ENCODE results near the gene FGD3. TPM values are rescaled to one million over a fixed set of nuclear protein-coding genes. Genes with fewer than 3 reads are reported as not detected.
A peak's percentile ranks its signal among the peaks of the same experiment; 100 is the strongest.

The FGD3 gene
- total and polyA plus RNA-seq, 9 of the 15 experiments (the other 6 are each of a cell fraction or from before 2014, with no cell fraction given), result 0.07 to 1.3 (median 0.29) TPM

GRCh38 chr9:92960561-92961290 lies 13.4 kb downstream of the FGD3 start (continued):
- TF ChIP-seq NCOA2 (IDR thresholded peaks at IDR 0.05; ENCODE audit: partially characterized antibody in 2 of 2) (no peak), KDM2B (CRISPR knock-in tag; IDR thresholded peaks at IDR 0.05) (no peak), ZNF445 (CRISPR knock-in tag; IDR thresholded peaks at IDR 0.05; ENCODE audit: low read depth) (no peak), HOMEZ (CRISPR knock-in tag; IDR thresholded peaks at IDR 0.05) (no peak), JUN (IDR thresholded peaks at IDR 0.05; ENCODE audit: borderline replicate concordance, low read depth, low read length) (no peak), JUN (CRISPR knock-in tag; IDR thresholded peaks at IDR 0.05; ENCODE audit: borderline replicate concordance) (no peak), XRCC3 (IDR thresholded peaks at IDR 0.05) (no peak)

DNA sequence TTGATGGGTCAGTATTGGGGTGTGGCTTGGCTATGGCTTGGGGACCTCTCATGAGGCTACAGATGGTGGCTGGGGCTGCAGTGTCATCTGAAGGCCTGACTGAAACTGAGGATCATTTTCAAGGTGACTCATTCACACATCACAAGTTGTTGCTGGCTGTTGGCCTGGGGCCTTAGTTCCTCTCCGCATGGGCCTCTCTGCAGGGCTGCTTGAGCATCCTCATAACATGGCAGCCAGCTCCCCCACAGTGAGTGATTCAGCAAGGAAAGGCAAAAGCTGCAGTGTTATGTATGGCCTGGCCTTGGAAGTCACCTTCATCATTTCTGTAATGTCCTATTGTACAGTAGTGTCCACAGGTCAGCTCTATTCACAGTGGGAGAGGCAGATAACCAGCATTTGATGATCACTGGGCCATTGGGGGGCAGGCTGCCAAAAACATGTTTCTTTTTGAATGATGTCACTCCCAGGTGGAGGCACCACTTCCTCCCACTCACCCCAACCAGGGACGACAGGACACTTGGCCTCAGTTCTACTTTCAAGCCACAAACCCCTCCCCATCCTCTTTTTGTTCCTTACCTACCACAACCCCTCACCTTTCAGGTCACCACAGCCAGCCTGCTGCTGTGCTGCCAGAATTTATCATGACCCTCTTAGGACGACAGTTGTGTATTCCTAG lies 14.4 kb downstream of the FGD3 start:
- peaks cover 10 to 31% of the 10 kb centered on the region in 2 experiments; a peak in 4 of 5 replicates for H3K27me3 ChIP-seq (ENCODE audit: control insufficient read depth in 2 of 2, insufficient read depth in 2 of 2, low read length in 2 of 2)
- no peak overlapping the region for H3K4me3 ChIP-seq
- TF ChIP-seq ZNF707 (CRISPR knock-in tag; conservative IDR thresholded peaks at IDR 0.05) (no peak), YY1 (IDR thresholded peaks at IDR 0.05; ENCODE audit: borderline replicate concordance in 1 of 3, control insufficient read depth in 1 of 3, extremely low read depth in 1 of 3, insufficient read depth in 3 of 3, insufficient read length in 1 of 3, insufficient replicate concordance in 2 of 3, low read depth in 1 of 3, low read length in 2 of 3) (peak in 1 of 3 experiments; percentile 69), NFE2 (IDR thresholded peaks at IDR 0.05; ENCODE audit: low read depth) (peak; percentile 9; the same call in 1 of the 2 replicates)
- POLR2A ChIA-PET, result no interaction called here
- no TSS peak for BruUV-seq (replicated peaks)
- H3K79me2 ChIP-seq (ENCODE audit: control insufficient read depth, insufficient read depth, low read length), result no peaks in the 10 kb centered on the region
- H3K4me2 ChIP-seq (ENCODE audit: insufficient read depth, low read length), result no peak overlapping the region
- H3K9me3 ChIP-seq (replicated peaks; ENCODE audit: control insufficient read depth, insufficient read depth, low read depth, low read length), result no peaks in the 10 kb centered on the region
- H3K27ac ChIP-seq (ENCODE audit: extremely low read depth, low read depth, low read length), result no peak overlapping the region
- no peak overlapping the region for H2AFZ ChIP-seq (ENCODE audit: low read depth, low read length)
- CTCF ChIA-PET (ENCODE audit: low intra/inter-chr PET ratio), result no interaction called here
- H3K9ac ChIP-seq (ENCODE audit: insufficient read depth in 1 of 2, low read depth in 2 of 2, low read length in 2 of 2), result no peak overlapping the region
- intact Hi-C loops (cut with micrococcal nuclease), result no loop called here
- no peaks in the 10 kb centered on the region for H3K36me3 ChIP-seq (ENCODE audit: control insufficient read depth, insufficient read depth, low read length)
- in situ Hi-C loops (cut with MboI), result no loop called here
- peaks cover 11 to 16% of the 10 kb centered on the region in 2 experiments; a peak in 3 of 5 replicates for H3K4me1 ChIP-seq (replicated peaks in 1 of 2; ENCODE audit: control insufficient read depth in 2 of 2, insufficient read depth in 2 of 2, low read length in 2 of 2)
- no peaks in the 10 kb centered on the region for H3K9me1 ChIP-seq (ENCODE audit: control insufficient read depth, insufficient read depth, low read length)
- DNase-seq (ENCODE audit: extremely low read depth in 1 of 4, low spot score in 3 of 4) (no peak), ATAC-seq (no peak), FAIRE-seq (no peak)
- whole genome bisulfite sequencing (ENCODE audit: insufficient coverage, low coverage, missing lambda C conversion rate), result 2% methylated on average over 3 of the region's 3 CpGs
- 0 out of 2 replicates have a peak, but pooled peaks cover 4% of the 10 kb centered on the region for H4K20me1 ChIP-seq (replicated peaks; ENCODE audit: control insufficient read depth, insufficient read depth, low read length)

All from K562 (cell line).